Suprapubic skin (tissue), 3 donors: ENCODE measurements around the gene DNAJC15.

Experiments used
- CTCF ChIP-seq, 2 donors: fragments of 200-600 bp in 1 of 2; fragments of 450-650 bp in 1 of 2; sonication (generic) in 1 of 2; IDR thresholded peaks; one replicate each; pipeline ENCODE4 v1.5.1; 2016 to 2019; ENCODE audit warnings: antibody characterized with exemption in 2 of 2, mild to moderate bottlenecking in 1 of 2, moderate library complexity in 1 of 2
- POLR2A ChIP-seq, 2 donors: fragments of 450-650 bp; IDR thresholded peaks; one replicate each; pipeline ENCODE4 v1.6.1; 2017; ENCODE audit warnings: antibody characterized with exemption in 2 of 2, mild to moderate bottlenecking in 2 of 2, moderate library complexity in 2 of 2

GRCh38 chr13:43114504-43114903 lies 91.1 kb downstream of the DNAJC15 start:
- TF ChIP-seq POLR2A (IDR thresholded peaks at IDR 0.05) (no peak), CTCF (IDR thresholded peaks at IDR 0.05) (no peak)
